Glomerular visceral epithelial cell (primary cell): ENCODE data around the gene RALY.

Source experiments
- DNase-seq: peaks from one replicate; pipeline ENCODE4 v3.0.0-alpha.2; 2016; ENCODE audit errors: extremely low spot score

The RALY gene

GRCh38 chr20:33993576-33994221 lies at the start of gene RALY:
Gene RALY, plus strand, starts transcription at chr20:33993911. Its CDS starts 78,164 bp downstream, at chr20:34072075.
- no peak for DNase-seq

GRCh38 chr20:33944914-33945313 lies 48.8 kb upstream of the RALY start:
- no peak for DNase-seq

- no peak for DNase-seq
Observed at GRCh38 chr20:33945391-33946081, 48.2 kb upstream of the RALY start.

- DNase-seq, result peak; percentile 24
Observed at GRCh38 chr20:33947709-33948295, 45.9 kb upstream of the RALY start.

- DNase-seq, result no peak
Observed at GRCh38 chr20:33948480-33948879, 45.2 kb upstream of the RALY start.

GRCh38 chr20:33951171-33951570 lies 42.5 kb upstream of the RALY start:
- DNase-seq, result no peak

GRCh38 chr20:33954504-33954903 lies 39.2 kb upstream of the RALY start:
- DNase-seq, result no peak

- DNase-seq, result no peak
Observed at GRCh38 chr20:33963751-33964150, 30.0 kb upstream of the RALY start.

GRCh38 chr20:33964441-33964840 lies 29.3 kb upstream of the RALY start:
- no peak for DNase-seq

- DNase-seq, result no peak
Observed at GRCh38 chr20:33967126-33967525, 26.6 kb upstream of the RALY start.

- DNase-seq, result no peak
Observed at GRCh38 chr20:33969563-33969962, 24.1 kb upstream of the RALY start.

GRCh38 chr20:33970229-33970628 lies 23.5 kb upstream of the RALY start:
- DNase-seq, result no peak

- no peak for DNase-seq
Observed at GRCh38 chr20:33971147-33971975, 22.4 kb upstream of the RALY start.

- DNase-seq, result no peak
Observed at GRCh38 chr20:33976959-33977358, 16.8 kb upstream of the RALY start.

- DNase-seq, result no peak
Observed at GRCh38 chr20:33977535-33977934, 16.2 kb upstream of the RALY start.

- no peak for DNase-seq
Observed at GRCh38 chr20:33979094-33979493, 14.6 kb upstream of the RALY start.

- no peak for DNase-seq
Observed at GRCh38 chr20:33981347-33981746, 12.4 kb upstream of the RALY start.

GRCh38 chr20:33981964-33982363 lies 11.7 kb upstream of the RALY start:
- DNase-seq, result no peak

GRCh38 chr20:33983371-33983770 lies 10.3 kb upstream of the RALY start:
- DNase-seq, result no peak

GRCh38 chr20:33984182-33984719 lies 9.5 kb upstream of the RALY start:
- no peak for DNase-seq

GRCh38 chr20:33985280-33985679 lies 8.4 kb upstream of the RALY start:
- no peak for DNase-seq

GRCh38 chr20:33985830-33986229 lies 7.9 kb upstream of the RALY start:
- no peak for DNase-seq
